ENCODE results near the gene CPEB1.
"Not testable (repeated sequence)": the region's sequence is repeated elsewhere in the genome, so short reads cannot be mapped to it uniquely, and the experiment has no call there.

CPEB1 gene

GRCh38 chr15:82534457-82534861, 112.7 kb downstream of the CPEB1 start:
- not testable (repeated sequence) for H3K9me3 ChIP-seq (ENCODE audit: control insufficient read depth, low read length); DNase-seq (ENCODE audit: low read depth); H3K4me3 ChIP-seq (ENCODE audit: low read length); H3K27me3 ChIP-seq (replicated peaks; ENCODE audit: control insufficient read depth, insufficient read depth, low read length); H3K9ac ChIP-seq (ENCODE audit: low read length)
- peaks cover 32% of the 10 kb centered on the region for H3K4me1 ChIP-seq (ENCODE audit: control insufficient read depth, insufficient read depth, low read length)
- H3K36me3 ChIP-seq (ENCODE audit: control insufficient read depth, insufficient read depth, low read length, severe bottlenecking) = peaks cover 59% of the 10 kb centered on the region

GRCh38 chr15:82533801-82534200, 113.4 kb downstream of the CPEB1 start:
- H3K9me3 ChIP-seq (ENCODE audit: control insufficient read depth, low read length) = no peaks in the 10 kb centered on the region
- H3K9ac ChIP-seq (ENCODE audit: low read length) = no peak overlapping the region
- H3K36me3 ChIP-seq (ENCODE audit: control insufficient read depth, insufficient read depth, low read length, severe bottlenecking) = peaks cover 57% of the 10 kb centered on the region
- peaks cover 32% of the 10 kb centered on the region for H3K4me1 ChIP-seq (ENCODE audit: control insufficient read depth, insufficient read depth, low read length)
- H3K4me3 ChIP-seq (ENCODE audit: low read length) = no peak overlapping the region
- no peak for DNase-seq (ENCODE audit: low read depth)
- H3K27me3 ChIP-seq (replicated peaks; ENCODE audit: control insufficient read depth, insufficient read depth, low read length) = no peaks in the 10 kb centered on the region

- Histone ChIP-seq H3K36me3 (ENCODE audit: control insufficient read depth, insufficient read depth, low read length, severe bottlenecking) (peaks cover 50% of the 10 kb centered on the region), H3K4me1 (ENCODE audit: control insufficient read depth, insufficient read depth, low read length) (peaks cover 24% of the 10 kb centered on the region), H3K27me3 (replicated peaks; ENCODE audit: control insufficient read depth, insufficient read depth, low read length) (no peaks in the 10 kb centered on the region), H3K4me3 (ENCODE audit: low read length) (no peak overlapping the region), H3K9ac (ENCODE audit: low read length) (no peak overlapping the region), H3K9me3 (ENCODE audit: control insufficient read depth, low read length) (no peaks in the 10 kb centered on the region)
- no peak for DNase-seq (ENCODE audit: low read depth)
These were observed 114.1 kb downstream of the CPEB1 start for GRCh38 chr15:82532991-82533481.

- Histone ChIP-seq H3K4me3 (ENCODE audit: low read length) (no peak overlapping the region), H3K9ac (ENCODE audit: low read length) (no peak overlapping the region), H3K27me3 (replicated peaks; ENCODE audit: control insufficient read depth, insufficient read depth, low read length) (no peaks in the 10 kb centered on the region), H3K36me3 (ENCODE audit: control insufficient read depth, insufficient read depth, low read length, severe bottlenecking) (peaks cover 44% of the 10 kb centered on the region), H3K4me1 (ENCODE audit: control insufficient read depth, insufficient read depth, low read length) (peaks cover 19% of the 10 kb centered on the region), H3K9me3 (ENCODE audit: control insufficient read depth, low read length) (no peaks in the 10 kb centered on the region)
- DNase-seq (ENCODE audit: low read depth) = no peak
These were observed 114.7 kb downstream of the CPEB1 start for GRCh38 chr15:82532383-82532990.

GRCh38 chr15:82531496-82532382, 115.4 kb downstream of the CPEB1 start:
- H3K9ac ChIP-seq (ENCODE audit: low read length) = no peak overlapping the region
- H3K27me3 ChIP-seq (replicated peaks; ENCODE audit: control insufficient read depth, insufficient read depth, low read length) = no peaks in the 10 kb centered on the region
- no peak overlapping the region for H3K4me3 ChIP-seq (ENCODE audit: low read length)
- no peaks in the 10 kb centered on the region for H3K9me3 ChIP-seq (ENCODE audit: control insufficient read depth, low read length)
- no peak for DNase-seq (ENCODE audit: low read depth)
- peaks cover 11% of the 10 kb centered on the region for H3K4me1 ChIP-seq (ENCODE audit: control insufficient read depth, insufficient read depth, low read length)
- peaks cover 37% of the 10 kb centered on the region for H3K36me3 ChIP-seq (ENCODE audit: control insufficient read depth, insufficient read depth, low read length, severe bottlenecking)

GRCh38 chr15:82530606-82531379, 116.4 kb downstream of the CPEB1 start:
- peak; percentile 77 for DNase-seq (ENCODE audit: low read depth)
- Histone ChIP-seq H3K4me1 (ENCODE audit: control insufficient read depth, insufficient read depth, low read length) (peaks cover 2% of the 10 kb centered on the region), H3K9ac (ENCODE audit: low read length) (no peak overlapping the region), H3K4me3 (ENCODE audit: low read length) (no peak overlapping the region), H3K9me3 (ENCODE audit: control insufficient read depth, low read length) (no peaks in the 10 kb centered on the region), H3K27me3 (replicated peaks; ENCODE audit: control insufficient read depth, insufficient read depth, low read length) (no peaks in the 10 kb centered on the region), H3K36me3 (ENCODE audit: control insufficient read depth, insufficient read depth, low read length, severe bottlenecking) (peaks cover 27% of the 10 kb centered on the region)

- Histone ChIP-seq H3K27me3 (replicated peaks; ENCODE audit: control insufficient read depth, insufficient read depth, low read length) (no peaks in the 10 kb centered on the region), H3K4me1 (ENCODE audit: control insufficient read depth, insufficient read depth, low read length) (no peaks in the 10 kb centered on the region), H3K9ac (ENCODE audit: low read length) (no peak overlapping the region), H3K9me3 (ENCODE audit: control insufficient read depth, low read length) (no peaks in the 10 kb centered on the region), H3K36me3 (ENCODE audit: control insufficient read depth, insufficient read depth, low read length, severe bottlenecking) (peaks cover 21% of the 10 kb centered on the region), H3K4me3 (ENCODE audit: low read length) (no peak overlapping the region)
- DNase-seq (ENCODE audit: low read depth) = no peak
These were observed 117.2 kb downstream of the CPEB1 start for GRCh38 chr15:82530006-82530405.

- H3K9me3 ChIP-seq (ENCODE audit: control insufficient read depth, low read length); H3K36me3 ChIP-seq (ENCODE audit: control insufficient read depth, insufficient read depth, low read length, severe bottlenecking); DNase-seq (ENCODE audit: low read depth); H3K4me1 ChIP-seq (ENCODE audit: control insufficient read depth, insufficient read depth, low read length); H3K4me3 ChIP-seq (ENCODE audit: low read length); H3K27me3 ChIP-seq (replicated peaks; ENCODE audit: control insufficient read depth, insufficient read depth, low read length); H3K9ac ChIP-seq (ENCODE audit: low read length): not testable (repeated sequence)
These were observed 133.6 kb downstream of the CPEB1 start for GRCh38 chr15:82513587-82513986.

- DNase-seq (ENCODE audit: low read depth); H3K9ac ChIP-seq (ENCODE audit: low read length); H3K9me3 ChIP-seq (ENCODE audit: control insufficient read depth, low read length); H3K36me3 ChIP-seq (ENCODE audit: control insufficient read depth, insufficient read depth, low read length, severe bottlenecking); H3K4me1 ChIP-seq (ENCODE audit: control insufficient read depth, insufficient read depth, low read length); H3K27me3 ChIP-seq (replicated peaks; ENCODE audit: control insufficient read depth, insufficient read depth, low read length); H3K4me3 ChIP-seq (ENCODE audit: low read length): not testable (repeated sequence)
These were observed 139.5 kb downstream of the CPEB1 start for GRCh38 chr15:82507693-82508092.

- H3K9me3 ChIP-seq (ENCODE audit: control insufficient read depth, low read length); H3K27me3 ChIP-seq (replicated peaks; ENCODE audit: control insufficient read depth, insufficient read depth, low read length); H3K36me3 ChIP-seq (ENCODE audit: control insufficient read depth, insufficient read depth, low read length, severe bottlenecking); H3K4me3 ChIP-seq (ENCODE audit: low read length); DNase-seq (ENCODE audit: low read depth); H3K4me1 ChIP-seq (ENCODE audit: control insufficient read depth, insufficient read depth, low read length); H3K9ac ChIP-seq (ENCODE audit: low read length): not testable (repeated sequence)
These were observed 140.1 kb downstream of the CPEB1 start for GRCh38 chr15:82507087-82507486.

GRCh38 chr15:82505842-82506241, 141.3 kb downstream of the CPEB1 start:
- not testable (repeated sequence) for H3K36me3 ChIP-seq (ENCODE audit: control insufficient read depth, insufficient read depth, low read length, severe bottlenecking); H3K27me3 ChIP-seq (replicated peaks; ENCODE audit: control insufficient read depth, insufficient read depth, low read length); H3K4me1 ChIP-seq (ENCODE audit: control insufficient read depth, insufficient read depth, low read length); H3K4me3 ChIP-seq (ENCODE audit: low read length); H3K9ac ChIP-seq (ENCODE audit: low read length); DNase-seq (ENCODE audit: low read depth); H3K9me3 ChIP-seq (ENCODE audit: control insufficient read depth, low read length)
